ENCODE results near the gene CCNE1. TPM values are rescaled to one million over a fixed set of nuclear protein-coding genes. Genes with fewer than 3 reads are reported as not detected.

The CCNE1 gene
- total RNA-seq, 1 experiment from 2014 or later = 33.2 TPM

DNA sequence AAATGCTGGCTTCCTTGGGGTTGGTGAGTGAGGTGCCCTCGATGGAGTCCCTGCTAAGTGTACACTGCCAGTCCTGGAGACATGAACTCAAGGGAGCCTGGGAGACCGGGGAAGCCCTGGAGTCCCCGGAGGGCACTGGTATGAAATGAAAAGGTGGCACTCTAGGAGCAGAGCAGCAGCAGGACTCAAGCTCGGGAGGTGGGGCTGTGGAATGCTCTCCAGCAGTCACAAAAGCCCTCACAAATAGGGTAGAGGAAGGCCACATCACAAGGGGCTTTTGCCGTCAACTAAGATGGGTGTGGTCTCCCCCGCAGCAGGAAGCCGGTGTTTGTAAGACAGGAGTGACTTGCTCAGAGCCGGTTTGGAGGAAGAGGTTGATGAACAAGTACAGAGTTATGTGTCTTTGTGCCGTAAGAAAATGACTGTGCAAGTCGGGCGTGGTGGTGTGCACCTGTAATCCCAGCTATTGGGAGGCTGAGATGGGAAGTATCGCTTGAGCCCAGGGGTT is 19.3 kb downstream of the CCNE1 start:
- TF ChIP-seq, protein P1, sequence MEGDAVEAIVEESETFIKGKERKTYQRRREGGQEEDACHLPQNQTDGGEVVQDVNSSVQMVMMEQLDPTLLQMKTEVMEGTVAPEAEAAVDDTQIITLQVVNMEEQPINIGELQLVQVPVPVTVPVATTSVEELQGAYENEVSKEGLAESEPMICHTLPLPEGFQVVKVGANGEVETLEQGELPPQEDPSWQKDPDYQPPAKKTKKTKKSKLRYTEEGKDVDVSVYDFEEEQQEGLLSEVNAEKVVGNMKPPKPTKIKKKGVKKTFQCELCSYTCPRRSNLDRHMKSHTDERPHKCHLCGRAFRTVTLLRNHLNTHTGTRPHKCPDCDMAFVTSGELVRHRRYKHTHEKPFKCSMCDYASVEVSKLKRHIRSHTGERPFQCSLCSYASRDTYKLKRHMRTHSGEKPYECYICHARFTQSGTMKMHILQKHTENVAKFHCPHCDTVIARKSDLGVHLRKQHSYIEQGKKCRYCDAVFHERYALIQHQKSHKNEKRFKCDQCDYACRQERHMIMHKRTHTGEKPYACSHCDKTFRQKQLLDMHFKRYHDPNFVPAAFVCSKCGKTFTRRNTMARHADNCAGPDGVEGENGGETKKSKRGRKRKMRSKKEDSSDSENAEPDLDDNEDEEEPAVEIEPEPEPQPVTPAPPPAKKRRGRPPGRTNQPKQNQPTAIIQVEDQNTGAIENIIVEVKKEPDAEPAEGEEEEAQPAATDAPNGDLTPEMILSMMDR (IDR thresholded peaks at IDR 0.05; ENCODE audit: insufficient read depth in 1 of 2, low read depth in 1 of 2, low read length in 1 of 2, severe bottlenecking in 1 of 2, unreplicated experiment in 1 of 2) = no peak
- no peaks in the 10 kb centered on the region for H3K9me3 ChIP-seq
- H3K9me3 Mint-ChIP-seq (ENCODE audit: unreplicated experiment) = no peaks in the 10 kb centered on the region
- H3K4me1 Mint-ChIP-seq (ENCODE audit: low read depth, unreplicated experiment) = no peaks in the 10 kb centered on the region
- no peak for DNase-seq
- no peaks in the 10 kb centered on the region for H3K36me3 Mint-ChIP-seq (ENCODE audit: insufficient read depth, unreplicated experiment)
- POLR2A ChIA-PET = no interaction called here
- H3K4me1 ChIP-seq = no peaks in the 10 kb centered on the region
- H3K27ac Mint-ChIP-seq (ENCODE audit: unreplicated experiment) = no peak overlapping the region
- intact Hi-C loops (cut with micrococcal nuclease; ENCODE audit: unreplicated experiment) = no loop called here
- H3K36me3 ChIP-seq (ENCODE audit: control insufficient read depth, insufficient read depth, low read length) = no peaks in the 10 kb centered on the region
- H3K4me3 ChIP-seq (ENCODE audit: low read depth, low read length) = no peak overlapping the region
- peaks cover 3% of the 10 kb centered on the region for H3K27me3 Mint-ChIP-seq (ENCODE audit: insufficient read depth, unreplicated experiment)
- no peak overlapping the region for H3K4me3 Mint-ChIP-seq (ENCODE audit: unreplicated experiment)
- CTCF ChIA-PET = no interaction called here
- H3K27me3 ChIP-seq (replicated peaks; ENCODE audit: control insufficient read depth, insufficient read depth, low read length) = no peaks in the 10 kb centered on the region
- no TSS peak for BruUV-seq (replicated peaks)

- ChIA-PET CTCF (no interaction called here), POLR2A (no interaction called here)
- H3K4me1 Mint-ChIP-seq (ENCODE audit: low read depth, unreplicated experiment) = no peaks in the 10 kb centered on the region
- Histone ChIP-seq H3K9me3 (no peaks in the 10 kb centered on the region), H3K4me1 (no peaks in the 10 kb centered on the region), H3K27me3 (replicated peaks; ENCODE audit: control insufficient read depth, insufficient read depth, low read length) (no peaks in the 10 kb centered on the region), H3K36me3 (ENCODE audit: control insufficient read depth, insufficient read depth, low read length) (no peaks in the 10 kb centered on the region), H3K4me3 (ENCODE audit: low read depth, low read length) (no peak overlapping the region)
- H3K27me3 Mint-ChIP-seq (ENCODE audit: insufficient read depth, unreplicated experiment) = peaks cover 3% of the 10 kb centered on the region
- no peak overlapping the region for H3K27ac Mint-ChIP-seq (ENCODE audit: unreplicated experiment)
- TF ChIP-seq, protein P1 (IDR thresholded peaks at IDR 0.05; ENCODE audit: insufficient read depth in 1 of 2, low read depth in 1 of 2, low read length in 1 of 2, severe bottlenecking in 1 of 2, unreplicated experiment in 1 of 2) = no peak
- DNase-seq = no peak
- H3K9me3 Mint-ChIP-seq (ENCODE audit: unreplicated experiment) = no peaks in the 10 kb centered on the region
- H3K36me3 Mint-ChIP-seq (ENCODE audit: insufficient read depth, unreplicated experiment) = no peaks in the 10 kb centered on the region
- H3K4me3 Mint-ChIP-seq (ENCODE audit: unreplicated experiment) = no peak overlapping the region
- intact Hi-C loops (cut with micrococcal nuclease; ENCODE audit: unreplicated experiment) = no loop called here
- no TSS peak for BruUV-seq (replicated peaks)
These were observed 19.9 kb downstream of the CCNE1 start for GRCh38 chr19:29831686-29832085.

DNA sequence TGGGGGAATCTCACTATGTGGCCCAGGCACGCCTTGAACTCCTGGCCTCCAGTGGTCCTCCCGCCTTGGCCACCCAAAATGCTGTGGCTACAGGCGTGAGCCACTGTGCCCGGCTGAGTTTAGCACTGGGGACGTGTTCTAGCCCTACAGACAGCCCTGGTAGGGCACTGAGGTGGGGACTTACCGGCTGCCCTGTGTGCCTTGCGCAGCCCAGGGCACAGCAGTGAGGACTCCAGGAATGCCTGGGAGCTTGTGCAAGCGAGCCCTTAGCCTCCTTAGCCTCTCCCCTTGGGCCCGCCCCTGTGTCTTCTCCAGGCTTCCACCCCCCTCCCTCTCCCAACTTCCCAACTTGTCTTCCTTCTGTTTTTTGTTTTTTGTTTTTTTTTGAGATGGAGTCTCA is 21.0 kb downstream of the CCNE1 start:
- Mint-ChIP-seq H3K36me3 (ENCODE audit: insufficient read depth, unreplicated experiment) (no peaks in the 10 kb centered on the region), H3K4me3 (ENCODE audit: unreplicated experiment) (no peak overlapping the region), H3K27ac (ENCODE audit: unreplicated experiment) (no peak overlapping the region), H3K27me3 (ENCODE audit: insufficient read depth, unreplicated experiment) (peaks cover 3% of the 10 kb centered on the region), H3K9me3 (ENCODE audit: unreplicated experiment) (no peaks in the 10 kb centered on the region), H3K4me1 (ENCODE audit: low read depth, unreplicated experiment) (no peaks in the 10 kb centered on the region)
- Histone ChIP-seq H3K27me3 (replicated peaks; ENCODE audit: control insufficient read depth, insufficient read depth, low read length) (no peaks in the 10 kb centered on the region), H3K4me3 (ENCODE audit: low read depth, low read length) (no peak overlapping the region), H3K36me3 (ENCODE audit: control insufficient read depth, insufficient read depth, low read length) (no peaks in the 10 kb centered on the region), H3K4me1 (peaks cover 4% of the 10 kb centered on the region), H3K9me3 (no peaks in the 10 kb centered on the region)
- DNase-seq = no peak
- TF ChIP-seq, protein P1 (IDR thresholded peaks at IDR 0.05; ENCODE audit: insufficient read depth in 1 of 2, low read depth in 1 of 2, low read length in 1 of 2, severe bottlenecking in 1 of 2, unreplicated experiment in 1 of 2) = no peak
- ChIA-PET POLR2A (interaction anchor here (0.5 kb wide), 1 partner anchor 12 kb away, joined by 3 read pairs; no protein-coding TSS in a partner anchor), CTCF (no interaction called here)
- no TSS peak for BruUV-seq (replicated peaks)
- intact Hi-C loops (cut with micrococcal nuclease; ENCODE audit: unreplicated experiment) = no loop called here
